Measurements from ENCODE around the gene ENKUR.
"Not testable (repeated sequence)": the region's sequence is repeated elsewhere in the genome, so short reads cannot be mapped to it uniquely, and the experiment has no call there.

ENKUR gene

GRCh38 chr10:24969841-24970281 lies 46.1 kb downstream of the ENKUR start:
- peak; percentile 71 for DNase-seq

- DNase-seq, result not testable (repeated sequence)
Observed at GRCh38 chr10:24968951-24969350, 47.0 kb downstream of the ENKUR start.

DNA sequence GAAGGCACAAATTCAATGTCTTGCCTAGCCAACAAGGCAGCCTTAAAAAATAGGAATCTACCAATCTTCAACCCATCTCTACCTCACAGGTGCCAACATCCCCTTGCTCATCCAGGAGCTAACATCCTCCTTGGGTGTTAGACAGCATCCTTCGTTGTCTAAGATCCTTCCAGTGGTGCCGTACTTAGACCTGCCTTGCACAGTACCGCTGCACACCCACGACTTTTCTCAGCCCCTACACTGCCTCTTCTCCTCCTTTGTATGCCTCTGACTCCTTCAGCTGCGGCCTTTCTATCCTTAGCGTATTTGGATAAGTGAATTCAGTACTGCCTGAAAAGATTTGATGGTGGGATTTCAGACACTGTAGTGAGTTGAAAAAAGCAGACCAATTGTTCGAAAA lies 47.6 kb downstream of the ENKUR start:
- DNase-seq, result no peak

DNA sequence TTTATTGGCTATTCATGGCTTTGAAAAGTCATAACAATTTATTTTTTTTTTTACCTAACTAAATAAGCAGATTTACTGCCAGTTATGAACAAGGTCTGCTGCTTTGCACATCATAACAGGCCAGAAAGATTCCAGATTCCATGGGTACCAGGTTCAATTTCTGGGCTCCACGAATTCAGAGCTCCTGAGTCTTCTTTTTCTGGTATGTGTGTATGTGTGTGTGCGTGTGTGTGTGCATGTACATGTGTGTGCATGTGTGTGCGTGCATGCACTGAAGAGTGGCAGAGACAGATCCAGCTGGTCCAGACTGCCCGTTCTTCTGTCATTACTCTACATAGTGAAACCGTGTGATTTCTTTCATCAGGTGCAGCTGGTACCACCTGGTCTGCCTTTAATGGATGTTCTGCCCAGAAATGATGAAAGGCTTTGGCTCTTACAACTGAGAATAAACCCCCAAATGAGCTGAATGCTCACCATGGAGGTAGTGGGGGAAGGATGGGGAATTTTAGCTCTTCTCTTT lies 48.9 kb downstream of the ENKUR start:
- no peak for DNase-seq

- no peak for DNase-seq
Observed at GRCh38 chr10:24965051-24965450, 50.9 kb downstream of the ENKUR start.

- DNase-seq, result no peak
Observed at GRCh38 chr10:24963521-24964041, 52.4 kb downstream of the ENKUR start.

DNA sequence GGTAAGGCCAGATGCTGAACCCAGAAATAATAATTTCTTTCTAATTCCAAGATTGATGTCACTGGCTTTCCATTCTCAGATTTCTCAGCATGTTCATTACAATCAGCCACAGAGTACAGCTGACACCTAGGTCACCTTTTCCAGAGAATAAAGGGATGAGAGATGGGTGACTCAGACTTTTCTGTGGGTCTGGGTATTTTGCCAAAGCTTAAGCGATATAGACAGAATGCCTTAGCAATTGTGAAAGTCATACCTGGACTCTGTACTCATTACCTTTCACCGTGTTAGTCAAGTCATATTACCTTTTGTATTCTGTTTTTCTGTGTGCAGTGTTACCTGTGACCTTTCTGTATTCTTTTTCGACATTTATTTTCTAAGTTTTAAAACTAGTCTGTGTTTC lies 53.0 kb downstream of the ENKUR start:
- no peak for DNase-seq

GRCh38 chr10:24961582-24961981 lies 54.4 kb downstream of the ENKUR start:
- no peak for DNase-seq

DNA sequence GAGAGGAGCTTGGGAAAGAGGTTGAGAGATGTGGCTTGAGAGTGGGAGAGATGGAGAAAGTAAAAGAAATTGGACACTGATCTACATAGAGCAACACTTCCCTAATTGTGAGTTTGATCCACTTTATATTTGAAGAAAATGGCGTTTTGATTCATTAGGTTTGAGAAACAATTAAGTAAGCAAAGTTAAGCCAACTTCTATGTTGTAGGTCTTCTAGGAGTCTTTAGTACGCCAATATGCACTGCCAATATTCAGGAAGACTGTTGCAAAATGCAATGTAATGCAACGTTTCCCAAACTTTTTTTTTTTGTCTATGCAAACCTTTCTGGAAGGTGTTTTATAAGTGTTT lies 56.6 kb downstream of the ENKUR start:
- DNase-seq, result no peak

DNA sequence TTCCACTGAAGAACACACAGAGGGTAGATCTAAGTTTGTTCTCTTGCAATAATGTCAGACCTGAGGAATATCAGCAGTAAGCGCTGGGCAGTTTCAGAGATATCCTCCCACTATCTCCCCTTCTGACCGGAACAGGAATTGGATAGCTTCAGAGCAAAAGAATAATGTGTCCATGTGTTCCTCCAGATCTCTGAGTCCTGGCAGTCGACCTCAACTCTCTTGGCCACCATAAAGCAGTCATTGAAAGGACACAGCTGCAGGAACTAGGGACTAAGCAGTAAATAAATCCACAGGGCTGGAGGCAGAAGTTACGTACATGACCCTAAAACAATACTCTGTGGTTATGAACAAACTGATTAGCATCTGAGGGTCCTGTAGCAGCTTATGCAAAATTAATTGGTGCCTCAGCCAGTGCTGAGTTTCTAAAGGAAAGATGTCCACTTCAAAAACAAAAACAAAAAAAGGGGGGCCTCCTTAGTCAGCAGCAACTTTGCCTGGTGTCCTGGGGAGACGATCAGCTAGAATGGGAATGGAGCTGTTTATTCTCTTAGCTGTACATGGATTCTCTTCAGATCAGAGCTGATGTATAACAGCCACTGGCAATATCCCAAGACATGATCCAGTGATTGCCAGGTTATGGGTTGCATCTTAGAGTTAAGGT lies 57.1 kb downstream of the ENKUR start:
- DNase-seq, result peak; percentile 82

- DNase-seq, result no peak
Observed at GRCh38 chr10:24958091-24958720, 57.8 kb downstream of the ENKUR start.

DNA sequence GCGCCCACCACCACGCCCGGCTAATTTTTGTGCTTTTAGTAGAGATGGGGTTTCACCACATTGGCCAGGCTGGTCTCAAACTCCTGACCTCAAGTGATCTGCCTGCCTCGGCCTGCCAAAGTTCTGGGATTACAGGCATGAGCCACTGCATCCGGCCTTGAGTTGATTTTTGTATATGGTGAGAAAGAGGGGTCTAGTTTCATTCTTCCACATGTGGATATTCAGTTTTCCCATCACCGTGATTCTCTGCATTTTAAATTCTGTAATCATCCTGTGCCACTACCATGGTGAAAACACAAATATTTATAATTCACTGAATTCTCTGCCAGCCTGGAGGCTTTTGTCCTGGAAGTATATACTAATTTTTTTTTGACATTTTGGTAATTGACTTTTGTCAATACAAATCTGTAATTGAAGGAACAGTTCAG lies 58.3 kb downstream of the ENKUR start:
- not testable (repeated sequence) for DNase-seq

DNA sequence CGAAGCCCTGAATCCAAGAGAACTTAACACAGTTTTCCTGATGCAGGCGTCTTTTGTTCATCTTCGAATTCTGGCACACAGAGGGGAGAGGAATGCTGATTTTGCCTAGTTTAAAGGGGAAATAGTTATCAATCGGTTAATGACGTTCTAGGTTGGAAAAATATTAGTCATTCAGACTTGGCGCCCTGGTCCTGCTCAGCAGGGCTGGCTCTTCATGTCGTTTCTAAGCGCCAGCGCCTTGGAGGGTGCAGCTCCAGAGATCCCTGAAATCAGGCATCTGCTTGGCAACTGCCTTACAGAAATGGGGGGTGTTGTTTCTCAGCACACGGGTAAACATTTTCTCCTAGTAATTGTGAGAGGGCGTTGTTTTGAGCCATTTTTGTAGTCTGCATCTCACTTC lies 62.3 kb downstream of the ENKUR start:
- no peak for DNase-seq

GRCh38 chr10:24952707-24953645 lies 63.0 kb downstream of the ENKUR start:
- DNase-seq, result peak; percentile 77

GRCh38 chr10:24952143-24952706 lies 63.7 kb downstream of the ENKUR start, which contains the start of gene PRTFDC1:
Gene PRTFDC1 (minus strand): TSS chr10:24952606. CDS start chr10:24952575, 31 bp downstream.
- DNase-seq, result peak; percentile 77

- DNase-seq, result peak; percentile 58
Observed at GRCh38 chr10:24951201-24952142, 64.5 kb downstream of the ENKUR start.

GRCh38 chr10:24950439-24950838 lies 65.5 kb downstream of the ENKUR start:
- DNase-seq, result no peak

DNA sequence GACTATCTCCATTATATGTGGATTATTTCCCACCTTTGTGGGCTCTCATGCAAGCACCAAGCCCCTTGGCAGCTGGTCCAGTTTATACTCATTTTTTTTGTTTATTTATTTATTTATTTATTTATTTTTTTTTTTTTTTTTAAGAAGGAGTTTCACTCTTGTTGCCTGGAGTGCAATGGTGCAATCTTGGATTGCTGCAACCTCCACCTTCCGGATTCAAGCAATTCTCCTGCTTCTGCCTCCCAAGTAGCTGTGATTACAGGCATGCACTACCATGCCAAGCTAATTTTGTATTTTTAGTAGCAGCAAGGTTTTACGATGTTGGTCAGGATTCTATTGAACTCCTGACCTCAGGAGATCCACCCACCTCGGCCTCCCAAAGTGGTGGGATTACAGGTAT lies 66.3 kb downstream of the ENKUR start:
- DNase-seq, result no peak

GRCh38 chr10:24947304-24948097 lies 68.5 kb downstream of the ENKUR start:
- no peak for DNase-seq

DNA sequence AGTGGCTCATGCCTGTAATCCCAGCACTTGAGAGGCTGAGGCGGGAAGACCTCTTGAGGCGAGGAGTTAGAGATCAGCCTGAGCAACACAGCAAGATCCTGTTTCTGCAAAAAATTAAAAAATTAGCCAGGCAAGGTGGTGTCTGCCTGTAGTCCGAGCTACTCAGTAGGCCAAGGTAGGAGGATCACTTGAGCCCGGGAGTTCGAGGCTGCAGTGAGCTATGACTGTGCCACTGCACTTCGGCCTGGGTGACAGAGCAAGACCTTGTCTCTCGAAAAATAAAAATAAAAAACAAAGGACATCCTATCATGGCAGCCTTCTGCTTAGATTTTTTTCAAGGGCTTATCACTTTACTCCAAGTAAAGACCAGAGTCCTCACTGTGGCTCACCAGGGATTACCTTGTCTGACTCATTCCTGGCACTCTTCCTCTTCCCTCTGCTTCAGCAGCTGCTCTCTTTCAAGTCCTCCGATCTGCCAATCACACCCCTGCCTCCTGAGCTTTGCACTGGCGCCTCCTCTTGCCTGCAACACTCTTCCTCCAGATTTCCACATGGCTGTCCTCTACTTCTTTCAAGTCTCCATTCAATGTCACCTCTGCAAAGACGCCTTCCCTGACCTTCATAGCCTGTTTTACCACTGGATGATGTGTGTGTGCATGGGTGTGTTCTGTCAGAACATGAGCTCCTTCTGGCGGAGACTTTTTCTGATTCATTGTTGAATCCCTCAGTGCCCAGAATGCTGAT lies 71.3 kb downstream of the ENKUR start:
- no peak for DNase-seq

Measured in femur (tissue), 1 donor.